Measurements from ENCODE around the gene DHX57. TPM values are rescaled to one million over a fixed set of nuclear protein-coding genes. Genes with fewer than 3 reads are reported as not detected.
A peak's percentile ranks its signal among the peaks of the same experiment; 100 is the strongest.

DHX57 gene
- total RNA-seq, 1 donor from 2014 or later: 21.5 TPM

- peak; percentile 81 for DNase-seq
Observed at GRCh38 chr2:38750011-38750890, 125.5 kb downstream of the DHX57 start.

- no peak for DNase-seq
Observed at GRCh38 chr2:38748943-38749804, 126.6 kb downstream of the DHX57 start.

GRCh38 chr2:38748391-38748790, 127.3 kb downstream of the DHX57 start:
- no peak for DNase-seq

- no peak for DNase-seq
Observed at GRCh38 chr2:38747819-38748218, 127.9 kb downstream of the DHX57 start.

Small RNA genes within 50 kb of the gene (small RNA-seq; reads per million reads assigned to genes)
- not detected for gene RNU6-851P (ENCODE audit: low replicate concordance)

Other genes starting within 250 kb of the DHX57 start
- gene GALM, start 209.8 kb downstream of the DHX57 start, total RNA-seq: 19.7 TPM
- 113 TPM for gene SRSF7, start 124.6 kb downstream of the DHX57 start, total RNA-seq
- 10.4 TPM for gene GEMIN6, start 97.7 kb downstream of the DHX57 start, total RNA-seq
- 9.9 TPM for gene MORN2, start within 50 bp of the DHX57 start, total RNA-seq
- 4.0 TPM for gene ARHGEF33, start 13.9 kb upstream of the DHX57 start, total RNA-seq
- gene SOS1, start 245.1 kb upstream of the DHX57 start, total RNA-seq: 48.2 TPM

Data from tongue (tissue), 3 donors.